ENCODE results near the gene RSPH3.

Gene RSPH3

GRCh38 chr6:158999666-159000403, at the start of gene RSPH3:
TSS of gene RSPH3 (minus strand) at chr6:159000202. CDS start at chr6:158999550, 652 bp downstream.
- H3K27ac ChIP-seq, result peak within 1 kb of the TSS; percentile 73
- peak; percentile 48; the same call in 1 of the 2 replicates for TF ChIP-seq ZFX (IDR thresholded peaks at IDR 0.05)
- 0 out of 2 replicates have a peak, but pooled peaks have one; percentile 5 for TF ChIP-seq CTCF (conservative IDR thresholded peaks at IDR 0.05)

- no peak overlapping the region for H3K27ac ChIP-seq
- TF ChIP-seq ZFX (IDR thresholded peaks at IDR 0.05) (no peak), CTCF (conservative IDR thresholded peaks at IDR 0.05) (no peak)
Observed at GRCh38 chr6:159047891-159048685, 48.1 kb upstream of the RSPH3 start.

GRCh38 chr6:159045801-159046200, 45.8 kb upstream of the RSPH3 start:
- TF ChIP-seq CTCF (conservative IDR thresholded peaks at IDR 0.05) (no peak), ZFX (IDR thresholded peaks at IDR 0.05) (no peak)
- no peak overlapping the region for H3K27ac ChIP-seq

- TF ChIP-seq CTCF (conservative IDR thresholded peaks at IDR 0.05) (no peak), ZFX (IDR thresholded peaks at IDR 0.05) (no peak)
- no peak within 1 kb of the TSS for H3K27ac ChIP-seq
Observed at GRCh38 chr6:159044899-159045727, 45.1 kb upstream of the RSPH3 start, which contains the start of gene TAGAP. TSS of gene TAGAP (minus strand) at chr6:159044991. CDS start at chr6:159044146, 845 bp downstream.

- no peak overlapping the region for H3K27ac ChIP-seq
- TF ChIP-seq ZFX (IDR thresholded peaks at IDR 0.05), result no peak
- no peak for TF ChIP-seq CTCF (conservative IDR thresholded peaks at IDR 0.05)
Observed at GRCh38 chr6:159043947-159044346, 43.9 kb upstream of the RSPH3 start.

GRCh38 chr6:159043251-159043650, 43.2 kb upstream of the RSPH3 start:
- TF ChIP-seq ZFX (IDR thresholded peaks at IDR 0.05), result no peak
- TF ChIP-seq CTCF (conservative IDR thresholded peaks at IDR 0.05), result no peak
- H3K27ac ChIP-seq, result no peak overlapping the region

All from C4-2B (cell line).